Activated CD4-positive, alpha-beta T cell treated with anti-CD3 and anti-CD28 coated beads, Interleukin-10, Interleukin-2, amounts not matched to agents 100 ng/mL and 50 ng/mL, durations not matched to agents 16 hours and 8 hours (primary cell): ENCODE results near the gene KLF5.
"Not testable (repeated sequence)": the region's sequence is repeated elsewhere in the genome, so short reads cannot be mapped to it uniquely, and the experiment has no call there.

ENCODE experiments used
- DNase-seq: peaks from one replicate; pipeline ENCODE4 v3.0.0-alpha.2; 2020

Gene KLF5

GRCh38 chr13:73090116-73090822 is 31.5 kb downstream of the KLF5 start:
- peak; percentile 58 for DNase-seq

- DNase-seq, result no peak
Observed at GRCh38 chr13:73090823-73091187, 32.0 kb downstream of the KLF5 start.

- DNase-seq, result no peak
Observed at GRCh38 chr13:73092829-73093228, 34.0 kb downstream of the KLF5 start.

GRCh38 chr13:73096173-73096572 is 37.4 kb downstream of the KLF5 start:
- no peak for DNase-seq

GRCh38 chr13:73096638-73097037 is 37.8 kb downstream of the KLF5 start:
- DNase-seq, result no peak

GRCh38 chr13:73100781-73101180 is 42.0 kb downstream of the KLF5 start:
- not testable (repeated sequence) for DNase-seq

GRCh38 chr13:73101351-73102007 is 42.7 kb downstream of the KLF5 start:
- no peak for DNase-seq

GRCh38 chr13:73103238-73103637 is 44.4 kb downstream of the KLF5 start:
- DNase-seq, result no peak

GRCh38 chr13:73106513-73107178 is 47.8 kb downstream of the KLF5 start:
- no peak for DNase-seq

- DNase-seq, result no peak
Observed at GRCh38 chr13:73107481-73107880, 48.7 kb downstream of the KLF5 start.

GRCh38 chr13:73107970-73108369 is 49.2 kb downstream of the KLF5 start:
- no peak for DNase-seq

- no peak for DNase-seq
Observed at GRCh38 chr13:73109288-73109899, 50.6 kb downstream of the KLF5 start.

GRCh38 chr13:73109969-73110368 is 51.2 kb downstream of the KLF5 start:
- DNase-seq, result no peak

GRCh38 chr13:73110814-73111213 is 52.0 kb downstream of the KLF5 start:
- DNase-seq, result no peak

GRCh38 chr13:73111331-73111730 is 52.5 kb downstream of the KLF5 start:
- no peak for DNase-seq

GRCh38 chr13:73119612-73120011 is 60.8 kb downstream of the KLF5 start:
- DNase-seq, result no peak
